ENCODE data around the gene PLEKHA6.

DNA sequence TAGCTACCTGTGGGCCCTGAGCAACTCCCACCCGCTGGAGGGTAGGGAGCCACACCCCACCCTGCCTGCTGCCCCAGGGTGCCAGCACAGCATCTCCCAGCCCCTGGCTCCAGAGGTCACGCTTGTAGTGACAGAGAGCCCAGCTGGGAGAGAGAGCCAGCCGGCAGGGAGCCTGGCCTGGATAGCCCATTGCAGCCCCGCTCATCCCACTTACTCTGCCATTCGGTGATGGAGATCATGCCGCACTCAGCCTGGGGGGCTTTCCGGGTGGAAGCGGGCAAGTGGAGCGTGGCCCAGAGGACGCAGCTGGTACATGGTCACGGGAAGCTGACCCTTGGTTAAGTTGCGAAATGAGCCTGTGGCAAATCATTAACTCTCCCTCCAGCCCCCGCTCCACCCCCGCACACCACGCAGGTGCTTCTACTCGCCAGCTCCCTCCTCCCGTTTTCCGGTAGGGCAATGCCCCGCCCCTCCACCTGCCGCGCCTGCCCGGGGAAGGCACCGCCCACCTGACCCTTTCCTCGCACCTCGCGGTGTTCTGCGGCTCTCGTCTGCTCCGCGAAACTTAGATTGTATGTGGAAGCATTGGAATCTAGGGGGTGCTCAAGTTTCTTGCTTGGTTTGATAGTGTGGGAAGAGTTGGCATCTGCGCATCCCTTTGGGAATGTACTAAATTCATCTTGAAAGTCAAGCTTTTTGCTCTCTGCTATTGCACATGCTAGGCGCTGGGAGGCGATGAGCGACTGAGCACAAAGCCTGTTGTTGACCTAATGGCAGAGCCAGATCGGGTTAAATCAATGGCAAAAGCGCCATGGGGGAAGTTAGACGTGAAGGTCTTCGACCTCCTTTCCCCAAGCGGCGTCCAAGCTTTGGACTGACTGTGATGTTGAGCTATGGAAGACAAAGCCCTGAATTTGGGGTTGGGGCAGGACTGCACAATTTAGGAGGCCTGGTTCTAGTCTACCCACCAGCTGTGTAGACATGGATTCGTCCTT, 145.8 kb downstream of the PLEKHA6 start, which contains the start of gene GOLT1A:
- peak; percentile 84 for TF ChIP-seq POLR2A (IDR thresholded peaks at IDR 0.05)
- TF ChIP-seq, protein P1, sequence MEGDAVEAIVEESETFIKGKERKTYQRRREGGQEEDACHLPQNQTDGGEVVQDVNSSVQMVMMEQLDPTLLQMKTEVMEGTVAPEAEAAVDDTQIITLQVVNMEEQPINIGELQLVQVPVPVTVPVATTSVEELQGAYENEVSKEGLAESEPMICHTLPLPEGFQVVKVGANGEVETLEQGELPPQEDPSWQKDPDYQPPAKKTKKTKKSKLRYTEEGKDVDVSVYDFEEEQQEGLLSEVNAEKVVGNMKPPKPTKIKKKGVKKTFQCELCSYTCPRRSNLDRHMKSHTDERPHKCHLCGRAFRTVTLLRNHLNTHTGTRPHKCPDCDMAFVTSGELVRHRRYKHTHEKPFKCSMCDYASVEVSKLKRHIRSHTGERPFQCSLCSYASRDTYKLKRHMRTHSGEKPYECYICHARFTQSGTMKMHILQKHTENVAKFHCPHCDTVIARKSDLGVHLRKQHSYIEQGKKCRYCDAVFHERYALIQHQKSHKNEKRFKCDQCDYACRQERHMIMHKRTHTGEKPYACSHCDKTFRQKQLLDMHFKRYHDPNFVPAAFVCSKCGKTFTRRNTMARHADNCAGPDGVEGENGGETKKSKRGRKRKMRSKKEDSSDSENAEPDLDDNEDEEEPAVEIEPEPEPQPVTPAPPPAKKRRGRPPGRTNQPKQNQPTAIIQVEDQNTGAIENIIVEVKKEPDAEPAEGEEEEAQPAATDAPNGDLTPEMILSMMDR (IDR thresholded peaks at IDR 0.05): peak; percentile 71 to 86 (median 82)

All from right lobe of liver (tissue), 4 donors.